Activated CD8-positive, alpha-beta T cell treated with anti-CD3 and anti-CD28 coated beads for 36 hours (primary cell): ENCODE measurements around the gene ALG12. TPM values are rescaled to one million over a fixed set of nuclear protein-coding genes. Genes with fewer than 3 reads are reported as not detected.

ENCODE experiments used
- ATAC-seq: fragments of 200-7000 bp; cut with Tn5 transposase; one replicate; pipeline ENCODE4 v1.10.0; 2021; ENCODE audit warnings: mild to moderate bottlenecking, moderate library complexity
- CTCF ChIA-PET: fragments of 350-600 bp; sonication (Branson Sonifier 250); formaldehyde crosslinking; loops from one replicate; lab custom pipeline; 2021; ENCODE audit warnings: antibody characterized with exemption; lab: Charles Lee
- POLR2A ChIA-PET: fragments of 350-600 bp; sonication (Branson Sonifier 250); formaldehyde crosslinking; loops from one replicate; lab custom pipeline; 2021; ENCODE audit warnings: antibody characterized with exemption; lab: Charles Lee
- DNase-seq: peaks from one replicate; pipeline ENCODE4 v3.0.0-alpha.2; 2020
- H3K27ac Mint-ChIP-seq: one replicate; pipeline ENCODE4 v1.8.0; 2021; ENCODE audit warnings: mild to moderate bottlenecking, mixed read lengths
- H3K27me3 Mint-ChIP-seq: one replicate; pipeline ENCODE4 v1.8.0; 2021; ENCODE audit warnings: mixed read lengths
- H3K36me3 Mint-ChIP-seq: one replicate; pipeline ENCODE4 v1.8.0; 2021; ENCODE audit warnings: low read depth, mixed read lengths
- H3K4me1 Mint-ChIP-seq: one replicate; pipeline ENCODE4 v1.8.0; 2021; ENCODE audit warnings: low read depth, mixed read lengths
- H3K4me3 Mint-ChIP-seq: one replicate; pipeline ENCODE4 v1.8.0; 2021; ENCODE audit warnings: mild to moderate bottlenecking, moderate library complexity, mixed read lengths
- H3K9me3 Mint-ChIP-seq: one replicate; pipeline ENCODE4 v1.8.0; 2021; ENCODE audit warnings: mixed read lengths
- intact Hi-C: fragments of 100-400 bp; cut with micrococcal nuclease; formaldehyde crosslinking; loops from one replicate; pipeline ENCODE4 v1.10.0; 2022
- total RNA-seq, 2 experiments: library from RNA; stranded (reverse); gene quantifications; one replicate each; pipeline ENCODE4 v1.2.3, GENCODE V29; 2021
- TF ChIP-seq, protein P1 (sequence below): fragments of 200-600 bp; IDR thresholded peaks from one replicate; pipeline ENCODE4 v1.8.0; 2022; ENCODE audit warnings: antibody characterized with exemption, mild to moderate bottlenecking

ALG12 gene
- total RNA-seq, 2 experiments from 2014 or later: 10.7 to 12.0 TPM

DNA sequence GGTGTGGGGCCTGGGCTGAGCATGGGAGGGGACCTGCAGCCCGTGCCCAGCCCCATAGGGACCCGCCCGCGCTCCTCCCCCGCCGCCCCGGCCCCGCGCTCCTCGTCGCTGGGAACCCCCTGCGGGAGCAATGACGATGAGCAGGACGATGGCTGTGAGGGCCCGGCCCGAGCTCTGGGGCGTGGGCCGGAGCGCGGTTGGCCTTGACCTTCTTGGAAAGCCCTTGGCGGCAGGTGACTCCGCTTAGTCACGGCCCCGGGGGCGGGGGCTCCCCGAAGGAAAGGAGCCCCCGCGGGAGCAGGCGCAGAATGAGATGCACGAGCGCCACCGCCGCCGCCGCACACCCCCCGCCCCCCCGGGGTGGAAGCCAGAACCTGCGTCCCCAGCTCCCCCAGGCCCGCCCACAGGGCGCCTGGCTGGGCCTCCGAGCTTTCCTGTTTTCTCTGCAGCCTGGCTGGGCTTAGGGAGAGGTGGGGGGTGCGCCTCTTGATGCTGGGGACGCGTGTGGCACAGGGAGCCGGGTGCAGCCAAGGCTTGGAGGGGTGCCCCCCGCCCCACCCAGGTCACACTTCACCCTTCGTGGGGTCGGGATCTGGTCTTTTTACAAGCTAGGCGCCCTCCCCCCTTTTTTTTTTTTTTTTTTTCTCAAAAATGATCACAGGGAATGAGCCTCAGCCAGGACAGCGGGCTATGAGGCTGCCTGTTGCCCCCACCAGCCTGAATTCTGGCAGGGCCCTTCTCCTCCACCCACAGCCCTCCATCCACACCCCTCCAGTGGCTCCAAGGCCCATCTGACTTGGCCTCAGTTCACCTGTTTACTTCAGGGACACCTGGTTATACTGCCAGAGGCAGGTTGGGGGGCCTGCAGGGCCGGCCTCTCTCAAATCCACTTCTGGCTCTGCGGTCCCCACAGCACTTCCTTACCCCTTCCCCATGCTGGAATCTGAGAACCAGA lies 18.1 kb upstream of the ALG12 start:
- Mint-ChIP-seq H3K27ac (peak overlapping the region; percentile 90), H3K36me3 (no peaks in the 10 kb centered on the region), H3K4me1 (peaks cover 24% of the 10 kb centered on the region), H3K9me3 (no peaks in the 10 kb centered on the region), H3K27me3 (no peaks in the 10 kb centered on the region), H3K4me3 (peak overlapping the region; percentile 63)
- ChIA-PET POLR2A (interaction anchor here (0.9 to 2.6 kb wide), 7 partner anchors 10 to 252 kb away, joined by 3 to 13 read pairs (median 6); partner anchors contain the start of gene PIM3), CTCF (interaction anchor here (1.0 to 1.6 kb wide), 4 partner anchors 36 to 94 kb away, joined by 3 to 7 read pairs (median 3); no protein-coding TSS in a partner anchor)
- DNase-seq (peak; percentile 100), ATAC-seq (peak; percentile 87)
- TF ChIP-seq, protein P1, sequence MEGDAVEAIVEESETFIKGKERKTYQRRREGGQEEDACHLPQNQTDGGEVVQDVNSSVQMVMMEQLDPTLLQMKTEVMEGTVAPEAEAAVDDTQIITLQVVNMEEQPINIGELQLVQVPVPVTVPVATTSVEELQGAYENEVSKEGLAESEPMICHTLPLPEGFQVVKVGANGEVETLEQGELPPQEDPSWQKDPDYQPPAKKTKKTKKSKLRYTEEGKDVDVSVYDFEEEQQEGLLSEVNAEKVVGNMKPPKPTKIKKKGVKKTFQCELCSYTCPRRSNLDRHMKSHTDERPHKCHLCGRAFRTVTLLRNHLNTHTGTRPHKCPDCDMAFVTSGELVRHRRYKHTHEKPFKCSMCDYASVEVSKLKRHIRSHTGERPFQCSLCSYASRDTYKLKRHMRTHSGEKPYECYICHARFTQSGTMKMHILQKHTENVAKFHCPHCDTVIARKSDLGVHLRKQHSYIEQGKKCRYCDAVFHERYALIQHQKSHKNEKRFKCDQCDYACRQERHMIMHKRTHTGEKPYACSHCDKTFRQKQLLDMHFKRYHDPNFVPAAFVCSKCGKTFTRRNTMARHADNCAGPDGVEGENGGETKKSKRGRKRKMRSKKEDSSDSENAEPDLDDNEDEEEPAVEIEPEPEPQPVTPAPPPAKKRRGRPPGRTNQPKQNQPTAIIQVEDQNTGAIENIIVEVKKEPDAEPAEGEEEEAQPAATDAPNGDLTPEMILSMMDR: no peak
- intact Hi-C loops: no loop called here

DNA sequence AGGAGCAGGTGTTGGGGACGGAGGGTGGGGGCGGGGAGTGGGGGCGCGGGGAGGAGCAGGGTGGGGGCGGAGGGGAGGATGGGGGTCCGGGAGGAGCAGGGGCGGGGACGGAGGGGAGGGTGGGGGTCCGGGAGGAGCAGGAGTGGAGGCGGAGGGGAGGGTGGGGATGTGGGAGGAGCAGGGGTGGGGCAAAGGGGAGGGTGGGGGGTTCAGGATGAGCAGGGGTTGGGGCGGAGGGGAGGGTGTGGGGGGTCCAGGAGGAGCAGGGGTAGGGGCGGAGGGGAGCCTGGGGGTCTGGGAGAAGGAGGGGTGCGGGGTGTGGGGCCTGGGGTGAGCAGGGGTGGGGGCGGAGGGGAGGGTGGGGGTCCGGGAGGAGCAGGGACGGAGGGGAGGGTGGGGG lies 17.3 kb upstream of the ALG12 start:
- H3K4me1 Mint-ChIP-seq: peaks cover 30% of the 10 kb centered on the region
- peak overlapping the region; percentile 29 for H3K4me3 Mint-ChIP-seq
- TF ChIP-seq, protein P1: no peak
- H3K27ac Mint-ChIP-seq: peak overlapping the region; percentile 66
- H3K36me3 Mint-ChIP-seq: no peaks in the 10 kb centered on the region
- DNase-seq (no peak), ATAC-seq (no peak)
- H3K27me3 Mint-ChIP-seq: no peaks in the 10 kb centered on the region
- ChIA-PET CTCF (interaction anchor here (1.0 to 1.6 kb wide), 4 partner anchors 36 to 95 kb away, joined by 3 to 7 read pairs (median 3); no protein-coding TSS in a partner anchor), POLR2A (interaction anchor here (1.4 to 2.6 kb wide), 6 partner anchors 10 to 36 kb away, joined by 4 to 13 read pairs (median 7); partner anchors contain the start of gene PIM3)
- H3K9me3 Mint-ChIP-seq: no peaks in the 10 kb centered on the region
- intact Hi-C loops: no loop called here

DNA sequence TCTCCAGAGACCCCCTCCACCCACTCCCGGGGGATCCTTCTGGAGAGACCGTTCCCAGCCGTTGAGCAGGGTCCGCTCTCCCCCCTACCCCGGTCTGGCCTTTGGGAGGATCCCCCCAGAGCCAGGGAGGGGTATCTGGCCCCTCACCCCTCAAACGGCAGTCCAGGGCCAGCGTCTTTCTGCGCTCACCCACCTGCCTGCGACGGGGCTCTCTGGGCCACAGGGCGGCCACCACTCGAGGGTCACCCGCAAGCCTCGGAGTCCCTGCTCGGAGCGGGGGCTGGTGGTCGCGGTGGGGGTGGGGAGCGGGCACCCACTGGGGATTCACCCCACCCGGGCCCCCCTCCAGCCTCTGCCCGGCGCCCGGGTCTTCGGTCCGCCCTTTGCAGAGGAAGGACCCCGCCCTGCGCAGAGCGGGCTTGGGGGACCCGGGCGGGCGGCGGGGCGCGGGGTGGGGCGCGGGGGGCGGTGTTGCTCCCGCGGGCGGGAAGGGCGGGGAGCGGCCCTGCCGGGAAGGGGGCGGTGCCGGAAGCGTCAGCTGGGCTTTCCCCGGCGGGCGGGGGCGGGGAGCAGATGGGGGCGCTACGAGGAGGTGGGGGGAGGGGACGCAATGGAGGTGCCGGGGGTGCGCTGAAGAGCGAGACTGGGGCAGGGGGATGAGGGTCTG lies 16.8 kb upstream of the ALG12 start:
- POLR2A ChIA-PET: no interaction called here
- Mint-ChIP-seq H3K4me3 (peak overlapping the region; percentile 59), H3K4me1 (peaks cover 35% of the 10 kb centered on the region), H3K36me3 (no peaks in the 10 kb centered on the region), H3K27me3 (no peaks in the 10 kb centered on the region), H3K27ac (peak overlapping the region; percentile 71), H3K9me3 (no peaks in the 10 kb centered on the region)
- peak; percentile 91 for DNase-seq
- peak; percentile 6 for ATAC-seq
- TF ChIP-seq, protein P1: no peak
- intact Hi-C loops: loop anchor here (5.0 kb wide), 2 partner anchors 32 to 82 kb away; no protein-coding TSS in a partner anchor
- CTCF ChIA-PET: no interaction called here

DNA sequence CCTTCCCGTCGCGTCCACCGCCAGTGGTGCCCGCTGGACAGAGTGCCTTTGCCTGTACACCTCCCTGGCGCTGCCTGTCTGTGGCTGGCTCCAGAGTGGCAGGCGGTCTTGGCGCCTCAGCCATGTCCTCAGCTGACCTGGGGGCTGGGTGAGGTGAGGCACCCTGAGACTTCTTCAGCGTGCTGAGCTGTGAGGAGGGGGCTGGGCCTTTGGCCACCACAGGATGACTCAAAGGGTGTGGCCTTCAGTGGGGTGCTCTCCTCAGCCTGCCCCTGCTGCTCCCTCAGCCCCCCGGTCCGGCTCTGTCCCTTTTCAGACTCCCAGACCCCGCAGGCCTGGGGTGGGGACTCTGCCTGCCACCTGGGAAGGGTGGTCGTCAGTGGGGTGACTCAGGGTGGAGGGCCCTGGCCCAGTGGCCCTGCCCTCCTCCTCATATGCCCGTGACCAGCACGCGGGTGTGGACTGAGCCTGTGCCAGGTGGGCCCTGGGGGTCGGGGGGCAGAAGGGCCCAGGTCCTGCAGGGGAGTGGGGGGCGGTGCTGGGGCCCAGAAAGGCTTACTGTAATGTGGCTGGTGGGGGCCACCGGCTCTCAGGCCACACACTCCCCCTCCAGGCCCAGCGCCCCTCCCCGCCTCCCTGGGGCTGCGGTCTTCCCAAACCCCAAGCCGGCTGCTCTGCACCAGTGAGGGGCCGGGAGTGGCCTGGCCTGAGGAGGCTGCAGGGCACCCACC lies 16.1 kb upstream of the ALG12 start:
- POLR2A ChIA-PET: interaction anchor here (1.2 to 1.7 kb wide), 3 partner anchors 12 to 85 kb away, joined by 3 to 9 read pairs (median 4); no protein-coding TSS in a partner anchor
- Mint-ChIP-seq H3K4me3 (peak overlapping the region; percentile 59), H3K27ac (peak overlapping the region; percentile 52)

More for the DNA sequence above, 16.1 kb upstream of the ALG12 start:
- H3K36me3 Mint-ChIP-seq: no peaks in the 10 kb centered on the region
- CTCF ChIA-PET: interaction anchor here (1.3 to 1.6 kb wide), 2 partner anchors 50 to 97 kb away, joined by 3 to 11 read pairs; no protein-coding TSS in a partner anchor
- peaks cover 37% of the 10 kb centered on the region for H3K4me1 Mint-ChIP-seq
- DNase-seq (peak; percentile 57), ATAC-seq (no peak)
- TF ChIP-seq, protein P1: no peak
- intact Hi-C loops: loop anchor here (5.0 kb wide), 2 partner anchors 33 to 83 kb away; no protein-coding TSS in a partner anchor
- no peaks in the 10 kb centered on the region for H3K27me3 Mint-ChIP-seq
- no peaks in the 10 kb centered on the region for H3K9me3 Mint-ChIP-seq
